Esophagus (tissue), 2 donors: ENCODE data around the gene TP53BP1. TPM values are rescaled to one million over a fixed set of nuclear protein-coding genes. Genes with fewer than 3 reads are reported as not detected.

Source experiments
- H3K27ac ChIP-seq, 2 donors: one replicate each; pipeline ENCODE4 v1.5.1; 2013; ENCODE audit warnings: low read depth in 2 of 2, mild to moderate bottlenecking in 2 of 2, inconsistent platforms in 1 of 2, low read length in 1 of 2, moderate library complexity in 1 of 2
- H3K27me3 ChIP-seq, 2 donors: one replicate each; pipeline ENCODE4 v1.6.1; 2013; ENCODE audit warnings: low read length in 2 of 2, control low read depth in 1 of 2, mild to moderate bottlenecking in 1 of 2; ENCODE audit not compliant: insufficient read depth in 2 of 2, control insufficient read depth in 1 of 2
- H3K36me3 ChIP-seq, 2 donors: one replicate each; pipeline ENCODE4 v1.6.1; 2013; ENCODE audit warnings: low read length in 1 of 2; ENCODE audit not compliant: control insufficient read depth in 2 of 2, insufficient read depth in 2 of 2
- H3K4me1 ChIP-seq, 2 donors: one replicate each; pipeline ENCODE4 v1.6.1; 2013; ENCODE audit warnings: low read length in 1 of 2; ENCODE audit not compliant: control insufficient read depth in 2 of 2, insufficient read depth in 2 of 2
- H3K4me3 ChIP-seq, 2 donors: one replicate each; pipeline ENCODE4 v1.5.1; 2013; ENCODE audit warnings: low read length in 2 of 2, mild to moderate bottlenecking in 2 of 2, low read depth in 1 of 2, moderate library complexity in 1 of 2
- H3K9me3 ChIP-seq, 2 donors: one replicate each; pipeline ENCODE4 v1.6.1; 2013; ENCODE audit warnings: mild to moderate bottlenecking in 2 of 2, low read depth in 1 of 2, low read length in 1 of 2, moderate library complexity in 1 of 2; ENCODE audit not compliant: control insufficient read depth in 2 of 2, insufficient read depth in 1 of 2
- WGBS, 2 donors: extraction: QIAGEN DNeasy Blood & Tissue Kit; methylation state at CpG; one replicate each; pipeline ENCODE4 v1.1.7; 2013; 5-methylcytosine and 5-hydroxymethylcytosine counted together
- polyA plus RNA-seq, 2 donors: library from polyadenylated mRNA; stranded (reverse); fragments of 200-250 nt; gene quantifications; one replicate each; pipeline ENCODE4 v1.2.3, GENCODE V29; 2013
- donor health status: healthy with polysubstance abuse.
- donor health status: Bipolar disorder and iron deficiency.

TP53BP1 gene
- polyA plus RNA-seq, 2 donors, result 6.9 to 7.8 TPM

DNA sequence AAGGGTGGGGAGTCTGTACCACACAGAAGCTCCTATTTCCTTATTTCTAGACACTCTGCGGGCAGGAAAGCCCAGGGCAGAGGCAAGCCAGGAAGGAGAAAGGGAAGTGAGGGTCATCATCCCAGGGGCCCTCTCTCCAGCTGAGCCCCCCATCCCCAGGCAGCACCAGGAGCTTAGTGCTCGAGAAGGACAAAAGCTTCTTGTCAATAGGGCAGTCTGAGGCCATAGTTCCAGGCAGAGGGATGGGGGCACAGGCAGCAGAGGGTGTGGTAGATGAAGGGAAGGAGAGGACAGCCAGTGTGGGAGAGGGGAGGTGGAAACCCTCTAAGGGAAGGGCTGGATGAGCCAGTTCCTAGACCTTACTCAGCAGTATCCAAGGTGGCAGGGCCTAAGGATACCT, 27.2 kb upstream of the TP53BP1 start:
- H3K4me3 ChIP-seq, result no peak overlapping the region
- WGBS, 2 donors, result 73 to 90% methylated on average over 2 of the region's 2 CpGs
- no peaks in the 10 kb centered on the region for H3K9me3 ChIP-seq
- H3K36me3 ChIP-seq, result peaks cover 4 to 5% of the 10 kb centered on the region in 2 donors
- peaks cover 0 to 2% of the 10 kb centered on the region in 2 donors for H3K4me1 ChIP-seq
- no peaks in the 10 kb centered on the region for H3K27me3 ChIP-seq
- H3K27ac ChIP-seq, result no peak overlapping the region

GRCh38 chr15:43519196-43519595, 26.2 kb upstream of the TP53BP1 start:
- Histone ChIP-seq H3K27ac (no peak overlapping the region), H3K27me3 (no peaks in the 10 kb centered on the region), H3K4me3 (no peak overlapping the region), H3K4me1 (peaks cover 0 to 2% of the 10 kb centered on the region in 2 donors), H3K9me3 (no peaks in the 10 kb centered on the region), H3K36me3 (peaks cover 4 to 5% of the 10 kb centered on the region in 2 donors)
- WGBS, 2 donors, result 52 to 68% methylated on average over 2 of the region's 2 CpGs

DNA sequence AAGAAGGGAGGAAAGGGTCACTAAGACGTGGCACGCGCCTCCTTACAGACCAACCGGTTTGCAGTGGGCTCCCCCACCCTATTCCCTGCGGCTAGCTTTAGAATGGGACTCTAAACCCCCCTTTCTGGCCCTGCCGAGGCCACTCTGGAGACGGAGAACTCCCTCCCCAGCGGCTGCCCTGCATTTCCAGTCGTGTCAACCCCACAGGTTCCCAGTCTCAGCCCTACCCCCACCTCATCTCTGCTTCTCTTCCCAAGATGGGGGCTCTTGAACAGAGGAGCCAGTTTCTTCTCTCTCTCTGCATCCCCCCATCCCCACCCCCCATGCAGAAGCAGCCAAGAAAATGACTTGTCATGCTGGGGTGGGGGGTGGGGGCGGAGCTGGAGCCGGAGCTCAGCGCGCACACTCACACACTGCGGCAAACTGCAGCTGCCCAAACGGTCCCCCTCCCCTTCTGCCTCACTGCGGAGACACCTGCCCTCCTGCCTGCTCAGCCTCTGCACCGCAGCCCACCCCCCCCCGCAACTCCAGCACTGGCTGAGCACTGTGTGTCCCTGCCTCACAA, 25.3 kb upstream of the TP53BP1 start:
- Histone ChIP-seq H3K27ac (peak overlapping the region; percentile 1 to 71), H3K36me3 (peaks cover 2 to 5% of the 10 kb centered on the region in 2 donors), H3K4me1 (peaks cover 0 to 2% of the 10 kb centered on the region in 2 donors), H3K27me3 (no peaks in the 10 kb centered on the region), H3K9me3 (no peaks in the 10 kb centered on the region), H3K4me3 (peak overlapping the region; percentile 9 to 42)
- WGBS, 2 donors, result 6 to 8% methylated on average over 16 to 18 of the region's 18 CpGs

DNA sequence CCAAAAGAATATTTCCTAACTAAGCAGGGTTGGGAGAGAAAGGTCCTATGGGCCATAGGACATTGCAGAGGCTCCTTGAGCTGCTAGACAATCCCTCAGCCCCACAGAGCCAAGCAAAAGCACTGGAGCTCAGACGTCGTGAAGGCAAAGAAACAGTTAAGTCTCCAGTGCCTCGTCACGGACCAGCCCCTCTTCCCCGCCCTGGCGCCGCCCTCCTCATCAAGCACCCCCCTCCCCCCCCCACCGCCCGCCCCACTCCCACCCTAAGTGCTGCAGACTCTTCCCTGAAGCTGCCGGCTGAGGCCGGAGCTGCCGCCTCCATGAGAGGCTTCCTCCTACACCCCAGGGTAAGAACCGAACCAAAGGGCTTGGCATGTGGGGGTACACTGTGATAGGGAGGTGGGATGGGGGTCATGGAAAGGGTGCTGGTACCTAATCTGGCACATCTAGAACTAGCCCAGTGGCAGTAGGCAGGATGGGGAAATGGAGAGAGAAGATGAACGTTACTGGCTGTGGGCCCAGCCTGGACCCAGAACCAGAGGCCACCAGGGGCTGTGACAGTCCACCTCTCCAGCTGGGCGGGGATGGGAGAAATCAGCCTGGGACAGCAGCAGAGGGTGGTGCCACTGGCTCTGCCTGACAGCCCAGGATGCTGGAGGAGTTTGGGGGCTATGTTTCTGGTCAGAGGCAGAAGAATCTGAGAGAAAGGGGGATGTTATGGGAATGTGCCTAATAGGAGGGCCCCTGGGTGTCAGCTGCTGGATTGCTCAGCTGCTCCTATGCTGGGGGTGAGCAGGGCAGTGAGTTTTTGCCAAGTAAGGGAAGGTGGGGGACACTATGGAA, 24.6 kb upstream of the TP53BP1 start, which contains the start of gene MAP1A:
MAP1A (plus strand) TSS at position 255 of the 843 bp plus-strand sequence. CDS start 3,866 bp downstream, outside the sequence.
- peak within 1 kb of the TSS; percentile 45 to 71 for H3K27ac ChIP-seq
- WGBS, 2 donors, result 7 to 9% methylated on average over 13 to 14 of the region's 15 CpGs

DNA sequence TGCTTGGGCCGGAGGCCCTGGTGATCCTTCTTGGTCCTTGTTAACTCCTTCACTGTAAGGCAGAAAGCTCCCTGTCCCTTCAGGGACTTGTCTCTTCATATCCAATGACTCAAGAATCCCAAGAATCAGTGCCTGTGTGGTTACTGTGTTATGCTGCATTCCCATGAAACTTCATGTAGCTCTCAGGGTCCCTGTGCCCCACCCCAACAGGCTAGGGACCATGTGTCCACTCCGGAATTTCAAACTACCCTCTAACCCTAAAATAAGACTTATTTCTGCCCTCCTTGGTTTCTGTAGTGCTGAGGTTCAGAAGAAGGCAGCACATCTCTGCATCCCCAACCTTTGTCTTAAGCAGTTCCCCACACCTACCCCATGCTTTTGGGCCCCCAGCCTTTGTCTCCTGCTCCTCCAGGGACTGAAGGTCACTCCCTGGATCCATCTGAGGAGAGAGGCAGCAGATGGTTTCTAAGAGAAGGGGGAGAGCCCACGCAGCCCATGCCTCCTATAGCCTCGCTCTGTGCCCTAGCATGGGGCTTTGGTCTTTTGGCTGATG, 23.9 kb upstream of the TP53BP1 start:
- no peaks in the 10 kb centered on the region for H3K9me3 ChIP-seq
- H3K36me3 ChIP-seq, result peaks cover 0 to under 1% of the 10 kb centered on the region in 2 donors
- H3K4me1 ChIP-seq, result peaks cover 0 to 2% of the 10 kb centered on the region in 2 donors
- WGBS, 2 donors, result 36 to 38% methylated on average over 4 of the region's 4 CpGs
- no peaks in the 10 kb centered on the region for H3K27me3 ChIP-seq
- peak overlapping the region in 1 of 2 donors; percentile 42 for H3K4me3 ChIP-seq
- H3K27ac ChIP-seq, result peak overlapping the region; percentile 45 to 57

More for the DNA sequence above, 24.6 kb upstream of the TP53BP1 start, which contains the start of gene MAP1A:
- Histone ChIP-seq H3K36me3 (peaks cover 0 to 5% of the 10 kb centered on the region in 2 donors), H3K4me1 (peaks cover 0 to 2% of the 10 kb centered on the region in 2 donors), H3K4me3 (peak within 1 kb of the TSS; percentile 23 to 42), H3K9me3 (no peaks in the 10 kb centered on the region), H3K27me3 (no peaks in the 10 kb centered on the region)

- Histone ChIP-seq H3K4me3 (no peak overlapping the region), H3K4me1 (peaks cover 0 to 4% of the 10 kb centered on the region in 2 donors), H3K36me3 (no peaks in the 10 kb centered on the region), H3K9me3 (no peaks in the 10 kb centered on the region), H3K27ac (no peak overlapping the region), H3K27me3 (no peaks in the 10 kb centered on the region)
- WGBS, 2 donors, result 36 to 55% methylated on average over 5 of the region's 5 CpGs
Observed at GRCh38 chr15:43516185-43516584, 23.2 kb upstream of the TP53BP1 start.

DNA sequence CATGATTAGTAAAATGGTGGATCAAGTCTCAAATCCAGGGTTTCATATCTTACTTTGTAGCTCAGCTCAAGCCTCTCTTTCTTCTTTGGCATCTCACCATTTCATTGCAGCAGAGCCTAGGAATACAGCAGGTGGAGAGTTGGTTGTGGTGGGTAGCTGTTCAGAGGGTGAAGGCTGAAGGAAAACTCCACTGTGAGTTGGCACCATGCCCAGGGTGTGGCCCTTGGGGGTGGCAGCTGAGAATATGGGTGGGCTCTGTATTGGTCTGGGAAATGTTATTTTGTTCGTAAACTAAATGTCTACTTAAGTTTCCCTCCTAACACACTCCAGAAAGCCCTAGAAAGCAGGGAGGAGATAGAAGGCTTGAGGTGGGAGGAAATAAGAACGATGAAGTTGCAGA, 22.8 kb upstream of the TP53BP1 start:
- peaks cover 0 to 7% of the 10 kb centered on the region in 2 donors for H3K4me1 ChIP-seq
- no peaks in the 10 kb centered on the region for H3K27me3 ChIP-seq
- H3K4me3 ChIP-seq, result no peak overlapping the region
- no peaks in the 10 kb centered on the region for H3K36me3 ChIP-seq
- 44 to 48% methylated on average over 2 of the region's 2 CpGs for WGBS, 2 donors
- no peak overlapping the region for H3K27ac ChIP-seq
- no peaks in the 10 kb centered on the region for H3K9me3 ChIP-seq

- H3K27me3 ChIP-seq, result no peaks in the 10 kb centered on the region
- H3K4me1 ChIP-seq, result peaks cover 0 to 11% of the 10 kb centered on the region in 2 donors
- H3K4me3 ChIP-seq, result no peak overlapping the region
- no peak overlapping the region for H3K27ac ChIP-seq
- WGBS, 2 donors, result 62 to 72% methylated on average over 4 of the region's 4 CpGs
- no peaks in the 10 kb centered on the region for H3K36me3 ChIP-seq
- H3K9me3 ChIP-seq, result no peaks in the 10 kb centered on the region
Observed at GRCh38 chr15:43514241-43515057, 21.5 kb upstream of the TP53BP1 start.

- WGBS, 2 donors, result 64 to 84% methylated on average over 1 of the region's 1 CpG
- Histone ChIP-seq H3K36me3 (no peaks in the 10 kb centered on the region), H3K4me3 (no peak overlapping the region), H3K9me3 (no peaks in the 10 kb centered on the region), H3K27me3 (no peaks in the 10 kb centered on the region), H3K4me1 (peaks cover 0 to 11% of the 10 kb centered on the region in 2 donors), H3K27ac (no peak overlapping the region)
Observed at GRCh38 chr15:43513550-43513949, 20.6 kb upstream of the TP53BP1 start.
